Effector CD4-positive, alpha-beta T cell (primary cell): ENCODE results near the gene CD7.

Source experiments
- DNase-seq: peaks from one replicate; pipeline ENCODE4 v3.0.0-alpha.2; 2020

Gene CD7

DNA sequence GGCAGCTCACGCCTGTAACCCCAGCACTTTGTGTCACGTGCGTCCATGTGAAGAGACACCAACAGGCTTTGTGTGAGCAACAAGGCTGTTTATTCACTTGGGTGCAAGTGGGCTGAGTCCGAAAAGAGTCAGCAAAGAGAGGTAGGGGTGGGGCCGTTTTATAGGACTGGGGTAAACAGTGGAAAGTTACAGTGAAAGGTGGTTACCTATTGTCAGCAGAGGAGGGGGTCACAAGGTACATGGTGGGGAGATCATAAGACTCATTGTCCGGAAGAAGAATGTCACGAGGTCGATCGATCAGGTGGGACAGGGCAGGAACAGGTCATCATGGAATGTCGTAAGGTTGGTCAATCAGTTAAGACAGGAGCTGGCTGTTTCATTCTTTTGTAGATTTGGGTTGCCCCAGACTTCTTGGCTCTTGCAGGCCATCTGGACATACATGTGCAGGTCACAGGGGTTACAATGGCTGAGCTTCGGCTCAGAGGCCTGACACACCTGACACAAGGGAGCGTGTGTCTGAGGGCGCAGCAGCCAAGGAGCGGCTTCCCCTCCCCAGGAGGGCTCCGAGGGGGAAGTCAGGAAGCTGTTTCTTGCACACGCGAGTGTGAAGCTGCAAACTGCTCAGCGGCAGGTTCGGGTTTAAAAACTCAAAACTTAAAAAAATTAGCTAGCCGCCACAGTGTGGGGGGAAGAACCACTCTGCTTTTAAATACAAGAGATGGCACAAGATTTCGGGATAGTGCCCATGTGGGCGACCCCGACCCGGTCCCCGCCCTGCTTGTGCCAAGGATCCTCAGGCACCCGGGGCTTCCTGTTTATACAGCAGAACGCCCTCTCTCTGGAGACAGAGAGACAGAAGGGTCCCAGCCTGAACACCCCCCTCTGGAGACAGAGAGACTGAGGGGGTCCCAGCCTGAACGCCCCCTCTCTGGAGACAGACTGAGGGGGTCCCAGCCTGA, 29.2 kb upstream of the CD7 start:
- DNase-seq = no peak

DNA sequence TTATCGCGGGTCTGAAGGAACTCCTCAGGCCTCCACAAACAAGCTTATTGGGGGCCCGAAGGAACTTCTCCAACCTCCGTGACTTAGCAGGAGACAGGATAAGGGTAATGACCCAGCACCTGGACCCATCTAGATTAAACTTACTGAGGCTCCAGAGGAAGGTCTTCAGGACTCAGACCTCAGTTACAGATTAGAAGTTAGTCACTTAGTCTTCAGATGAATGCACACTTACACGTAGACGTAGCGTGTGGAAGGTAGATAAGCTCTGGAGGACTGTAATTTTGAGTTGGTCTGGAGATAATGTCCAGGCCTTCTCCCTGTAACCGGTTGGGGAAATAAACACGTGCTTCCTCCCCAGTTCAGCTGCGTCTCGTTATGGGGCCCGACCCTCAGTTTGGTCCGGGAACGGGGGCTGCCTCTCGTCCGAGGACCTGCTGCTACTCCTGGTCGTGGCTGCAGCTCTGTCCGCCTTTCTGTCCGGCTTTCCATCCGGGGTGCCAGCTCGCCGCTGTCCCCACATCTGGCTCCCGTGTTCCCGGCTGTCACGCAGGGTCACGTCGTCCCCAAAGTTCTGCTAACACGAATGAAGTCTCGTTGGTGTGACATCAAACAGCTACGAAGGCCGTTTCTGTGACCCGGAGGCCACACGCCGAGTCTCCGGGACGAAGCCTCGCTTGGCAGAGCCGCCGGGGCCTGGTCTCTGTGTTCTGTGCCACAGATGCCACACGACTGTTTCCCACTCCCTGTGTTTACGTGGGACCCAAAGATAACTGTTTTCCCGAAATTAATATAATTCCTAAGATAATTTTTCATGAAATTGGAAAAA, 28.0 kb upstream of the CD7 start:
- no peak for DNase-seq

DNA sequence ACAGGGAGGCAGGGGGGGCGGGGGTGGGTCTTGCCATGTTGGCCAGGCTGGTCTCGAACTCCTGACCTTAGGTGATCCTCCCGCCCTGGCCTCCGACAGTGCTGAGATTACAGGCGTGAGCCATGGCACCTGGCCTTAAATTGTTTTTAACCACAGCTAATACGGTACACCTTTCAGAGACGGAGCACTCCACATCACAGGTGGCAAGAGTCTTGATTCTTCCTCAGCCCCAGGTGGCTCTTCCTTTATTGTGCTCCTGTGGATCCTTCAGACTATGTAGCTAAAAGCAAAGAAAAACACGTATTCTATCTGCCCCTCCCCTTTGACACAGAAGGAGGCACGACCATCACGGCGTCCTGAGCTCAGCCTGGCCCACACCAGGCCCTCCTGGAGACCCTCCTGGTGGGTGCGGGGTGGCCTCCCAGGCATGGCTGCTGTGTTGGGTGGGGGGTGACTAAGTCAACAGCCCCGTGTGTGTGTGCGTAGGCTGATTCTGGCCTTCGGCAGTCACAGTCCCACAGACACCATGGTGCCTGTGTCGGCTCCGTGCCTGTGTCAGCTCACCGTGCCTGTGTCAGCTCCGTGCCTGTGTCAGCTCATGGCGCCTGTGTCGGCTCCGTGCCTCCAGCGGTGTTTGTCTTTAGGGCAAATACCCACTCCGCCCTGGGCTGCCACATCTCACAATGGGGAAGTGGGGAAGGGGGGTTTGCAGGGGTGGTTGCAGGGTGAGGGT, 26.9 kb upstream of the CD7 start:
- no peak for DNase-seq

DNA sequence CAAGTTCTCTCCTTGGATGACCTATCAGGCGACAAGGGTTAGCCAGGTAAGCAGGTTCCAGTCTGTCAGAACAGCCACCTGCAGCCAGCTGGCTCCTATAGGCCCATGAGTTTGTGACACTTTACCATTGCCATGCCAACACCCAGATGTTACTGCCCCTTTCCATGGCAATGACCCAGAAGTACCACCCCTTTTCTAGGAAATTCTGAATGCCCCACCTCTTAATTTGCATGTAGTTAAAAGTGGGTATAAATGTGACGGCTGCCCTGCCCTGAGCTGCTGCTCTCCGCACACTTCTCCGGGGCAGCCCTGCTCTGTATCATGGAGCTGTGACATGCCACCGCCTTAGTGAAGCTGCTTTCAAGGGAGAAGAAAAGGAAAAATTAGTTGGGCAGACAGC, 26.2 kb upstream of the CD7 start:
- no peak for DNase-seq

DNA sequence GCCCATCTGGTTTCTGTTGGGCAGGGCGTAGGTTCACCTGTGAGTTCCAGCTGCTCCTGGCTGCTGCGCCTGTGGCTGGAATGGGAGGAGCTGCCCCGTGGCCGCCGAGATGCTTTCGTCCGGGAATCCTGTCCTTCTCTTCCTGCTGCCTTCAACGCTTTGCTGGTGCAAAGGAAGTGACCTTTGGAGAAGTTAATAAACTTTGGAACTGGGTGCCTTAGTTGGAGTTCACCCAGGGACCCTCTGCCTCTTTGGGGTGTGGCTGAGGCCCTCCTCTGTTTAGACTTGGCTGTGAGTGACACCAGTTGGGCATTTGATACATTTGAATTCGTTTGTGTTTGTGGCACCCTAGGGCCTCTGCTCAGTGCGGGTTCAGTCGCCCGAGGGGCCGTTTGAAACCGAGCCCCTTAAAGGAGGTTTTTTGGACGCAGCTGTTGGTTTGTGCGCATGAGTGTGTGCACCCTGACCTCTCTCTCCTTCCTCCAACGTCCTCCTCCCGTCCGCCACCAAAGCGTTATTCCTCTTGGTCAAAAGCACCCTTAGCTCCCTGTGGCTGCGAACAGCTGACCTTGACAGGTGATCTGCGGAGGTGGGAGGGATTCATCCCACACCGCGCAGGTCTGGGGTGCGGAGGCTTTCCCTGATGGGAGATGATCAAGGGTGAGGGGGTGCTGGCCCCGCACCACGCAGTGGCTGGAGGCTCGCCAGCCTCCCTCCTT, 25.1 kb upstream of the CD7 start:
- no peak for DNase-seq

GRCh38 chr17:82339634-82340580, 22.5 kb upstream of the CD7 start:
- DNase-seq = no peak

DNA sequence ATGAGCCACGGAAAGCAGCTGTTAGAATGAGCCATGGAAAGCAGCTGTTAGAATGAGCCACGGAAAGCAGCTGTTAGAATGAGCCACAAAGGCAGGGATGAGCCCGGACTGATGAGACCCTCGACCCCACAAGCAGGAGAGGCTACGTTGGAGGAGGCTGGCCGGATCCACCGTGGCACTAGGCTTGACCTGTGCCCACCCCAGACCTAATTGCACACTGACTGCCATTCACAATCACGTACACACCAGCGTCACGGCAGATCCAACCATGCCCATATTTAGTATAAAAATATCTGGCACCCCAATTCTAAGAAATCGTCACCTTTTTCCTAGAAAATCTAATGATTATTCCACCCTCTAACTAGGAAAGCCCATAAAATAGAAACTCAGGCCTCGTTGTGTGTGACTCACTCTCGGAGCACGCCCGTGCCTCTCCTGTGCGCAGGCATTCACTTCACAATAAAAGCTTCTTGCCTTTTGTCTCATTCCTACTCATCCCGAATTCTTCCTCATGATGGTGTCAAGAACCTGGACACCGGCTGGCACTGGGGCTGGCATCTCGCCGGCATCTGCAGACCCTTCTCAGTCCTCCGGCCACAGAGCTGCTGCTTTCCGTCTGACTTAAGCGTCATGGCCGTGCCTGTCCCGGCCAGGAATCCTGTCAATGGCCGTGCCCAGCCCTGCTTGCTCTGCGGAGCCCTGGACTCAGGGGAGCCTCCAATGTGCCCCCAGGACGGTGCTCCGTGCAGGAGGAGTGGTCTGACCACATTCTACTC, 21.6 kb upstream of the CD7 start:
- no peak for DNase-seq

DNA sequence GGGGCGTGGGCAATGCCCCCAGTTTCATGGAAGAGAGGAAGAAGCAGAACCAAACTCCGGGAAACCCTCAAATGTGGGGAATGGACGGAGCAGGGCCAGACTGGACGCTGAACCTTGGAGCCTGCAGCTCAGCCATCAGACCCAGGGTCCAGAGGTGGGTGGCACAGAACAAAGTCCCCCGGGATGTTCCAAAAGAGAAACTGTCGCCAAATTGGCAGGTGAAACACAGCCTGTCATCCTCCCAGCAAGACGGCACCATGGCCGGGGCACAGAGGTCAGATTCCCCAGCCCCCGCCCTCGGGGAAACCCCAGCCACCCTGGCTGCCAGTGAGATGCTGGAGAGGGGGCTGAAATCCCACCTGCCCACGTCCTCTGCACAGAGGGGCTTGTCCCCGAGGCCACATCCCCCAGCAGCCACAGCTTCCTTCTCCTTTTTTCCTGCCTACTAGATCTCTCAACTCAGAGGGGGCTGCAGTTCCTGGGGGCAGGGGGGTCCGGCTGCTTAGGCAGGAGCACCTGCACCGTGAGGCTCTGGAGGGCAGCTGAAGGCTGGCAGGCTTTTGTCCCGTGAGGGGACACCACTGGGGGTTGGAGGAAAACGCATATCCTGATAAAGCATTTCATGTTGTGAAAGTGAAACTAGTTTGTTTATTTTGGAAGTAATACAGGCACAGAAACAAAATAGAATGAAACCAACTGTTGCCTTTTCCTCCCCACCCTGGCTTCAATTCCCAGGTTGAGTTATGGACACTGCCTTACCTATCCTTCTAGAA, 17.4 kb upstream of the CD7 start:
- DNase-seq = no peak

DNA sequence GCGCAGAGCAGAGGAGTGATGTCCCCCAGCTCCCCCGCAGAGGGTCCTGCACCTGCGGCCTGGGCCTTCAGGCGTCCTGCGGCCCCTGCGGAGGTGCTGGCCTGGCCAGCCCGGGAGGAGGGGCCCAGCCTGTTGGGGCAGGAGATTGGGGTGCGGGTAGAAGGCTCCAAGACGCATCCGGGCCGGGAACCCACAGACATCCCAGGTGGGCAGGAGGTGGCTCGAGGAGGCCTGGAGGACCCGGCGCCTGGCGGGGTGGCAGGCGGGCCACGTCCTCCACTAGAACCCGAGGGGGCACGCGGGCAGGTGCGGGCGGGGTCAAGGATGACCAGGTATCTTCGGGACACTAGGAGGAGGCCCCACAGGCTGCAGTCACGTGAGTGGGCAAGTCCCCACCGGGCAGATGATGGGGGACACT, 16.8 kb upstream of the CD7 start:
- DNase-seq = no peak

DNA sequence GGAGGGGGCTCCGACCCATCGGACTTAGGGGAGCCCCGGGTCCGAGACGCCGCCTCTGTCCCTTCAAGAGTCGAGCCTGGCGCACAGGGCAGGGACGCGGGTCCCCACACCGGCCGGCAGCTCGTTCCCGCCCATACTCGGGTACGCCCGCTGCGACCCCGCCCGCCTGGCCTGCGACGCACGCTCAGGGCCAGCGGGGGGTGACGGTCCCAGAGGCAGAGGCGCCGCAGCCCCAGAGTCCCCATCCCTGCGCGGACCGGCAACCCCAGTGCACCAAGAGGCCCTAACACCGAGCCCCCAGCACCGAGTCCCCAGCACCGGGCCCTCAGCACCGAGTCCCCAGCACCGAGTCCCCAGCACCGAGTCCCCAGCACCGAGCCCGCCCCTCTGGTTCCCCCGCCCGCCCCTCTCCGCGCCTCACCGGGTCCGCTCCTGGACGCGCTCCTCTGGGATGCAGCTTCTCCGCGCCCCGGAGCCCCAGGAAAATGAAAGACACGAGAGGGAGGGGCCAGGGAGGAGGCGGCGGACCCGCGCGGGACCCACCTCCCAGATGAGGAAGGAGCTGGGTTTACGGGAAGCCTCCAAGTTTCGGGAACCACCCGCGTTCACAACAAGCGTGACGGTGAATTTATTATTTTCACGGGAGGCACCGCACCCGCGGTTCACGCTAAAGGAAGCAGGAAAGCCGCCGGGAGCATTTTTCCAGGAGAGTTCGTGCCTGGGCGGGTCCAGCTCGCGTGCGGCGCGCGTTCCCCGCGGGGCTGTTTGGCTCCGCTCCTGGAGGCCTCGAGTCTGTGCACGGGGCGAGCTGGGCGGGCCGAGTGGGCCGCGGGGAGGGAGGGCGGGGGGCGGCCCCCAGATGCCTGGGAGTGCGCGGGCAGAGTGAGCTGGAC, 16.1 kb upstream of the CD7 start, which contains the start of gene SECTM1:
TSS of gene SECTM1 (minus strand) at position 488 of the 893 bp plus-strand sequence. CDS start 6,526 bp downstream, outside the sequence.
- no peak for DNase-seq

- DNase-seq = no peak
Measured at GRCh38 chr17:82332669-82333278, 15.4 kb upstream of the CD7 start.

DNA sequence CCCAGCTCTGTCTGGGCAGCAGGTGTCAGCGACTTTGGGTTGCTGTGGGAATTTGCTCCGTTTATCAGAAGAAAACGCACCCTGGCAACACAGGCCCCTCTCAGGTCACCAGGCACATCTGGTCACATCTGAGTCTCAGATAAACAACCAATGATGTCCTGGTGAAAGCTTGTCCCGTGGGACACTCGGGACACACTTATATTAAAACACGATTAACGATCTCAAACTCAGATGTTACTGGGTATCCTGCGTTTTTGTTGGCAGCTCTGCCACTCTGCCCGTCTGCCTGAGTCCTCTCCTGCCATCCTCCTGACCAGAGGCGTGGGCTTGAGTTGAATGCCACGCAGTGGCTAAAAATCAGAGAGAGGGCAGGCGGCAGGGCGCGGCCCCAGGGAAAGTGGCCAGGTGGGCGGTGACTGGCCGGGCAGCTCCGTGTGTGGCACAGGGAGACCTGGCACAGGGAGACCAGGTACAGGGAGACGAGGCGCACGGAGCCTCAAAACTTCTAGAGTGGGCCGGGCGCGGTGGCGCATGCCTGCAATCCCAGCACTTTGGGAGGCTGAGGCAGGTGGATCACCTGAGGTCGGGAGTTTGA, 14.0 kb upstream of the CD7 start:
- DNase-seq = no peak

DNA sequence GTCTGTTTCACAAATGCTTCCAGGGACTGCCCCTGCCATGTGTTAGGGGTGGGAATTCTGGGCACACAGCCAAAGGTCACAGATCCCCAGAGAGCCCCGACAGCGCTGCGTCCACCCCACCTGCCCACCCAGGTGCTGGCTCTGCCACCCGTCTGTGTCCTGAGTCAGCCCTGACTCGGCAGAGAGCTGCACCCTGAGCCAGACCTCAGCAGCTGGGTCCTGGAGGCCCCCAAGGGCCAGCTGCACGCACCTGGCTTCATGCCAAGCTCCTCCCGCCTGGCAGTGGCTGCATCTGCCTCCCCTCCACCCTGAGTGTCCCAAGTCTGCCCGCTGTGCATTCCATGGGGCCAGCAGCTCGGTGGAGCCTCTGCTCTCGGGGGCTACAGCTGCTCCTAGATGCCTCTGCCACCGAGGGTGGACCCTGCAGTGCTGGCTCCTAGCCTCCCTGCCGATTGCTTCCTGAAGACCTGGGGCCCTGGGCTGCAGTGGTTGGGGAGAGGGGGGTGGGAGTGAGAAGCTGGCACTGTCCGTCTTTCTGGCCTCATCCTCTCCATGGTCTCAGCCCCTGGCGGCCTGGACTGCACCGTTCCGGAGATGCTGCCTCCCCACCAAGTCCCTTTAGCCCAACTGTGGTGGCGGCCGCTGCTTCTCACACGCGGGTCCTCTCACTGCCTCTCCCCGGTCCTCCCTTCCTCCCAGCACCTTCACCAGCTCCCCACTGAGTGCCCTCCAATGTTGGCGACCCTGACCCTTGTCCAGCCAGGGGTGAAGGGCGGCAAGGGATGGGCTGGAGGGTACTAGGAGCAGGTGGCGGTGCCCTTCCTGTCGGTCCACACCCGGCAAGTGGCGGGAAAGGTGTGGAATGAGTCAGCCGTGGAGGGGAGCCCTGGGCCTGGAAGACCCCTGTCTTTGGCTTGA, 13.2 kb upstream of the CD7 start:
- DNase-seq = no peak

GRCh38 chr17:82329683-82330321, 12.4 kb upstream of the CD7 start:
- no peak for DNase-seq

DNA sequence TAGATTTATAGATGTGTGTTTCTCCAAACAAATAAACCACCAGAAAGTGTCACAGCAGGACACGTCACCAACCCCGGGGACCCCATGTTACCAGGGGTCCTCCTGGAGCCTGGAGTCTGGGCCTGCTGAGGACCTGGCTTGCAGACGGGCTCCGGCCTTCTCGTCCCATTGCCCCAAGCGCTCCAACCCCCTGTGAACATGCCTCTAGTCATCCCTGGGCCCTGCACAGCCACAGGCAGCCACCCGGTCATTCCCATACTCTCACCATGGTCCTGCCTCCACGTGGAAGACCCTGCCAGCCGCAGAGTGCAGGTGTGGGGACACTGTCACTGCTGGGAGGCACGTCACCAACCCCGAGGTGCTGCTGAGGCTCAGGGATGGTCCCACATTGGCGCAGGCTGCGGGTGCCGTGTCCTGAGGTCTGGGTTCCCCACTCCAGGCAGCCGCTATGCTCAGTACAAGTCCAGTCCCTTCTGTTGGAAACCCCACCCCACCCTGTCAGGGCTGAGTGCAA, 11.6 kb upstream of the CD7 start:
- DNase-seq = no peak
